GM18870 (cell line): ENCODE measurements around the gene KCNQ2.
"Not testable (repeated sequence)": the region's sequence is repeated elsewhere in the genome, so short reads cannot be mapped to it uniquely, and the experiment has no call there.

Source experiments
- ATAC-seq: cut with Tn5 transposase; IDR thresholded peaks from one replicate; pipeline ENCODE4 v1.9.1; 2021; ENCODE audit warnings: moderate library complexity; ENCODE audit not compliant: unreplicated experiment

Gene KCNQ2

DNA sequence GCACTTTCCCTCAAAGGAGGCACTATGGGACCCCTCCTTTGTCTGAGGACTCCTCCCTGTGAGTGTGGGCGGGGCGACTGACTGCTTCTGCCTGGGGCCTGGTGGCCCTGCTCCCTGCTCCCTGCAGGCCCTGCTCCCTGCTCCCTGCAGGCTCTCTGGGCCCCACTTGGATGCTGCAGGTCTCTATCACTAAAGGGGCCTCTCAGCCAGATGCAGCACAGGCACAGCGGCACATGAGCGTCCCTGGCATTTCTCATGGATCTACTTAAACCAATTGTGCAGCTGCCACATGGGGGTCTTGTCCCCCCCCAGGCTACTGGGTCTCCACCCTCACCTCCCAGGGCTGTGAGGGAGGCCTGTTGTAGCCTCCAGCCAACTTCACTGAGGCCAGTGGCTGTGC, 18.6 kb upstream of the KCNQ2 start:
- ATAC-seq: no peak

- no peak for ATAC-seq
These were observed 18.0 kb upstream of the KCNQ2 start for GRCh38 chr20:63490416-63490815.

DNA sequence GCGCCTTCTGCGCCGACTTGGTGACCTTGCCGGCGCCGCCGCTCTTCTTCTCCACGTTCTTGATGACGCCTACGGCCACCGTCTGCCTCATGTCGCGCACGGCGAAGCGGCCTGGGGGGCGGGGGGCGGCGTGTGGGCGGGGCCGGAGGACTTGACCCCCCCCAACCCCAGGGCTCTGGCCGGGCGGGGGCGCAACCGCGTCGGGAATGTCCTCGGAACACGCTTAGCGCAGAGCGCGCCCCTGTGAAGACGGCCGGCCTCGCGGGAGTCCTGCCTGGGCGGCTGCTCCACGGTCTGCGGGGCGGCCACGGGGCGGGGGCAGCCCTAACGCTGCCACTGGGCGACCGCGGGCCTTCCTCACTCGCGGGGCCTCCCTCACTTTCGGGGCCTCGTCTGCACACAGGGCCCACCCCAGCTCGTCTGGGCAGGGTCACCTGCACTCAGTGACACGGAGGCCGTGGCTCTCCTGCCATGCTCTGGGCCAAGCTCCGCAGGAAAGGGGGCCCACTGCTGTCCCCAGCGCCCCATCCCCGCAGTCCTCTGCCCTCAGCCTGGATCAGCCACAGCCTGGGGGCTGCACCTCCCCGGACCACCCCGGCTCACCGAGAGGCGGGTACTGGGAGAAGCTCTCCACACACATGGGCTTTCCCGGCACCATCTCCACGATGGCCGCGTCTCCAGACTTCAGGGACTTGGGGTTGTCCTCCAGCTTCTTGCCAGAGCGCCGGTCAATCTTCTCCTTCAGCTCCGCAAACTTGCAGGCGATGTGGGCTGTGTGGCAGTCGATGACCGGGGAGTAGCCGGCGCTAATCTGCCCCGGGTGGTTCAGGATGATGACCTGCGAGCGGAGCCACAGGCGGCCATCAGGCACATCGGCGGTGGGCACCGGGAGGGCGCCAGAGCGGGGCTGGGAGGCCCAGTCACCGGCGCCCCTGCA, 16.1 kb upstream of the KCNQ2 start:
- ATAC-seq: no peak

DNA sequence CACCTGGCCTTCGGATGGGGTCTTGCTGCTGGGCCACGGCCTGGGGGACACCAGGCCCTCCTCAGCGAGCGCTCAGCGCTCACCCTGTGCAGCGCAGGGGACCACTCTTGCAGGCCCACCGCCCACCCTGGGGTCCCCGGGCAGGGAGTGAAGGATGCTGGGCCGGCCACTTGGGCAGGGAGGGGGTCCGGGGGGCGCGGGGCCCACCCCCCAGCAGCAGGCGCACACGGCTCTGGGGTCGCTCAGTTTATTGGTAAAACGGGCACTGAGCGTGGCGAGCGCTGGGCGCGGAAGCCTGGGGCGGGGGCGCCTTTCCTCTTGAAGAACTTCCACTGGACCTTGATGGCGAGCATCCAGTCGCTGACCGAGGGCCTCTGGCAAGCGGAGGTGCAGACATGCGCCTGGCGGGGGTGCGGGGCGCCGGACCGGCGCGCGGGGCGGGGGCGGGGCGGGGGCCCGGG, 15.4 kb upstream of the KCNQ2 start:
- ATAC-seq: no peak

DNA sequence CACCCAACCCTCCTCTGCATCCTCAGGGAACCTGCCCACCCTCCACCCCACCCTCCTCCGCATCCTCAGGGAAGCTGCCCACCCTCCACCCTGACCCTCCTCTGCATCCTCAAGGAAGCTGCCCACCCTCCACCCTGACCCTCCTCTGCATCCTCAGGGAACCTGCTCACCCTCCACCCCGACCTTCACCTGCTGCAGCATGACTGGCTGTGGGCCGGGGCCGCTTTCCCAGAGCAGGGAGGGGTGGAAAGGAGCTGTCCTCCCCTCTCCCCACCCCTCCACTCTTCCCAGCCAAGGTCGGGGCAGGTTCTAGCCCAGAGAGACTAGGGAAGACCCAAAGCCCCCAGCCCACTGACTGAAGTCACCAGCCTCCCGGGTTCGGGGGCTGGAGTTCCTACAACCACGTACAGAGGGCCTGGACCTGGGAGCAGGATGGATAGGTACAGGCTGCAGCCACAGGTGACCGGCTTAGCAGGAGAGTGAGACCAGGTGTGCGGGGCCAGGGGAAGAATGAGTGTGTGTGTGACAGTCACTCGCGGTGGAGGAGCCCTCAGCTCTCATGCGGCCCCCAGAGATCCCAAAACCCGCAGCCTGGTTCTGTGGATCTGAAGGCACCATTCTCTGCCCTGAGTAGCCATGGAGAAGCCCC, 14.8 kb upstream of the KCNQ2 start:
- ATAC-seq: no peak

- no peak for ATAC-seq
These were observed 13.9 kb upstream of the KCNQ2 start for GRCh38 chr20:63486300-63486855.

DNA sequence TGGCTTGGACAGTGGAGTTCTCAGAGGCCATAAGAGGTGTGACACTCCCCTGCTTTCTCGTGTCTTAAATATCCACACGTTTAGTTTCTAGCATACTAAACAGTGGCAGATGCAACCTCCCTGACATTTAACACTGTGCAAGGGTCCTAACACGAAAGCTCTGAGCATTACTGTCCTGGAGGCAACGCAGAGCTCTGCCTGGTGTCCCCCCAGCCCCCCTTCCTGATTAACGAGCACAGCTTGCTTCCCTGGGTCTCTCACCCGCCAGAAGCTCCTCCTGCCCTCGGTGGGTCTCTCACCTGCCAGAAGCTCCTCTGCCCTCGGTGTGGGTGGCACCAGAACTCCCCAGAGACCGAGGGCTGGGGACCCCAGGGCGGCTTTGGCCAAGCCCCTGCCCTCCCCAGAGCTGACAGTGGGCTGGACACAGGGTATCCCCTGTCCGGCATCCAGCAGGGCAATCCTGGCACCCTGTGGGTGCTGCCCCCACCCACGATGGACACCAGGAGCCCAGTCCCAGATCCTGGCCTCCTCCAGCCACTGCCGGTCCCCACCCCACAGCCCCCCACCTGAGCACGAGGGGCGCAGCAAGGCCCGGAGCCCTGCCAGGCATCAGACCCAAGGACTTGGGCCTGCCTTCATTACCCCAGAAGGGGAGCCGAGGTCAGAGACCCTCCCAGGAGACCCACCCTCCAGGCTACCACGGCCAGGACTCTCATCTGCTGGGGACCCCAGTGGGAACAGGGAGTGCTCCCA, 12.4 kb upstream of the KCNQ2 start:
- ATAC-seq: no peak

- ATAC-seq: no peak
These were observed 11.8 kb upstream of the KCNQ2 start for GRCh38 chr20:63484236-63484635.

DNA sequence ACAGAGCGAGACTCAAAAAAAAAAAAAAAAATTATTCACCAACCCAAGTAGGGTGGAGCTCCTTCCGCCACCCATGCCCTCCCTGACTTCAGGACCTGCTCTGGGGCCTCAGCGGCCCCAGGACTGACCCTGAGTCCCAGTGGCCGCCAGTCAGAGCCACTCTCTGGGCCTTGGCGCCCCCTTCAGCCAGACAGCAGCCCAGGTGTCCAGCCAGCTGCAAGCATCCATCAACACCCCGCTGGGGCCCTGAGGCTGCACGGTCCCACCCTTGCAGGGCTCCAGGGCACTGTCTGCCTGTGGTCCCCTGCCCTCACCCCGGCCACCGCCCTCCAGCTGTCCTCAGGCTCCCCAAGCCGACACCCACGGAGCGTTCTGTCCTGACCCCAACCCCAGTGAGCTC, 11.4 kb upstream of the KCNQ2 start:
- no peak for ATAC-seq

- no peak for ATAC-seq
These were observed 9.6 kb upstream of the KCNQ2 start for GRCh38 chr20:63482021-63482587.

- ATAC-seq: no peak
These were observed 9.0 kb upstream of the KCNQ2 start for GRCh38 chr20:63481503-63481902.

GRCh38 chr20:63479695-63480419, 7.4 kb upstream of the KCNQ2 start:
- not testable (repeated sequence) for ATAC-seq

- ATAC-seq: no peak
These were observed 6.2 kb upstream of the KCNQ2 start for GRCh38 chr20:63478346-63479302.

DNA sequence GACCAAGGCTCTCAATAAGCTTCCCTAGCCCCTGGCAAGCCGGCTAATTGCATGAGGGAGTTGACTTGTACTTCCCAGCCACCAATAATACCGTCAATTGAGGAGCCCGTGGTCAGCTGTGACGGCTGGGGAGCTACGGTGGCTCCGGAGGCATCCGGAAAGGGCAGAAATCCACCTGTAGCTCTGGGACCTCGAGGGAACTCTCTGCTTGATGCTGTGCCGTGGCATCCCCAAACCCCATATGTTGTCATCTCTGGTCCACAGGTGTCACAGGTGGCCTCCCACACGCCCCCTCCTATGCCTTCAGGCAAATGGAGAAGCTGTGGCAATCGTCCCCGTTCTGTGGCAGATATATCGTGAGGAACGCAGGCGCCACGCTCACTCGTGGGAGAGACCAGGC, 5.5 kb upstream of the KCNQ2 start:
- ATAC-seq: no peak

GRCh38 chr20:63477061-63477616, 4.7 kb upstream of the KCNQ2 start:
- no peak for ATAC-seq

DNA sequence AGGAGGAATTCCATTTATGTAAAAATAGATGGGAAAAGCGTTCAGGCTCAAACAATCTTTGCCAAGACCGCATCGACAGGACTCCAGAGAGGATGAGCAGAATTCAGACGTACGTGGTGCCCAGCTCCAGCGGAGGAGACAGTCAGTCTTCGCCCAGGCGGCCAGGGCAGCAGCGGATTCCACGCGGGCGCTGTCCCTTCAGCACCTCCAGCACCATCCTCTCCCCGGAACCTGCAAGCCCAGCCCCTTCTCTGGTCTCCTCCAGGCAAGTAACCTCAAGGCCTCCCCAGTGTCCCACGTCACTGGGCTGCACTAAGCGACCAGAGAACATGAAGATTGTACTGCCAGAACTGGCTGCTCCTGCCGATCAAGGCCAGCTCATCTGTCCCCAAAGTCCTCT, 2.8 kb upstream of the KCNQ2 start:
- no peak for ATAC-seq

DNA sequence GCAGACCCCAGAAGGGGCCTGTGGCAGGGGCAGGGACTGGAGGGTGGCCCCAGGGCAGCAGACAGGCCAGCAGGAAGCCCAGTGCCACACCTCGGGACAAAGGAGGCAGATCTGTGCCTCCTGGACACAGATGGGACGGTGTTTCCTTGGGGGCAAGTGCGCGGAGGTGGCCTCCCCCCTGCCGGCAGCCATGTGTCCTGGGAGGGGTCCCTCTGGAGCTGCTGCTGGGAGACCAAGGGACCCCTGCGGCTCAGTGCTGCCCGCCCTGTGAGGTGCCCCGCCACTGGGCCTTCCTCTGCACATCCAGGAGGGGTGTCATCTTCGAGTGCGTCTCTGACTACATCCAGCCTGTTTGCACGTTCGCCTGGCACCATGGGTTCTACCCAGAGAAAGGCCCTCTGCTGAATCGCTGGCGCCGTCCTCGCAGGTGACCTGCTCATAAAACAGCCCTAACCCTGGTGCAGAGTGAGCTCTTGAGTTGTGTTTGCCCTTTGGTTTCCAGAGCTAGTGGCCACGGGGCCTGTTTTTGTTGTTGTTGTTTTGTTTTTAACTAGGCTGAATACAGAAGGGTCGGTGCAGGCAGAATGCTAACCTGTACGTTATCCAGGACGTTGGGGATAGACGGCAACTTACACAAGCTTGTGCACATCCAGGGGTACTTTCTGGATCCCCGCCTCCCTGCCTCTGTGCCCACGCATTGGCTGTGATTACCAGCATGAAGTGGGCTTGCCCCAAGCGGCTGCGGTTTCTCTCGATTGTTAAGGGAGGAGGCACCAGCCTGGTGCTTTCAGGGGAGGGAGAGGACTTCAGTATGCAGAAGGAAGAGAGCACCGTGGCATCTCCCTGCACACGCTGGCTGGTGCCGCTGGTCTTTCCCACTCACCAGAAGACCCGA, 1.3 kb upstream of the KCNQ2 start:
- ATAC-seq: no peak
